Fibroblast of mammary gland (primary cell): Measurements from ENCODE around the gene CCS.

Experiments
- DNase-seq: peaks from one replicate; pipeline ENCODE4 v3.0.0-alpha.2; 2010; ENCODE audit warnings: low read depth
- H3K4me3 ChIP-seq: 2 replicates; pipeline ENCODE4 v1.5.1; 2011; ENCODE audit warnings: low read depth, mild to moderate bottlenecking, low read length, moderate library complexity; ENCODE audit not compliant: control insufficient read depth
- TF ChIP-seq, protein P1 (sequence below): conservative IDR thresholded peaks from 2 replicates; pipeline ENCODE4 v1.5.1; 2011; ENCODE audit warnings: low read depth, low read length, inconsistent platforms; ENCODE audit not compliant: control insufficient read depth, insufficient read depth

The CCS gene

DNA sequence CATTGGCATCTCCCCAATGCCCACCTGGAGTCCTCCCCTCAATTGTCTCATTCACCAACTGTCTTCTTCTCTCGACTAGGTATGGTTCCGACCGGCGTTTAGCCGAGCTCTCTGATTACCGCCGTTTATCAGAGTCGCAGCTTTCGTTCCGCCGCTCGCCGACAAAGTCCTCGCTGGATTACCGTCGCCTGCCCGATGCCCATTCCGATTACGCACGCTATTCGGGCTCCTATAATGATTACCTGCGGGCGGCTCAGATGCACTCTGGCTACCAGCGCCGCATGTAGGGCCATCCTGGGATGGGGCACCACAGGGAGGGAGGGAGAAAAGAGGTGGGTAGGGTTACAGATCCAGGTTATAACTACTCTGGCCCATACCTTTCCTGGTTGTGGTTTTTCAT, 33.4 kb downstream of the CCS start:
- DNase-seq, result no peak
- TF ChIP-seq, protein P1, sequence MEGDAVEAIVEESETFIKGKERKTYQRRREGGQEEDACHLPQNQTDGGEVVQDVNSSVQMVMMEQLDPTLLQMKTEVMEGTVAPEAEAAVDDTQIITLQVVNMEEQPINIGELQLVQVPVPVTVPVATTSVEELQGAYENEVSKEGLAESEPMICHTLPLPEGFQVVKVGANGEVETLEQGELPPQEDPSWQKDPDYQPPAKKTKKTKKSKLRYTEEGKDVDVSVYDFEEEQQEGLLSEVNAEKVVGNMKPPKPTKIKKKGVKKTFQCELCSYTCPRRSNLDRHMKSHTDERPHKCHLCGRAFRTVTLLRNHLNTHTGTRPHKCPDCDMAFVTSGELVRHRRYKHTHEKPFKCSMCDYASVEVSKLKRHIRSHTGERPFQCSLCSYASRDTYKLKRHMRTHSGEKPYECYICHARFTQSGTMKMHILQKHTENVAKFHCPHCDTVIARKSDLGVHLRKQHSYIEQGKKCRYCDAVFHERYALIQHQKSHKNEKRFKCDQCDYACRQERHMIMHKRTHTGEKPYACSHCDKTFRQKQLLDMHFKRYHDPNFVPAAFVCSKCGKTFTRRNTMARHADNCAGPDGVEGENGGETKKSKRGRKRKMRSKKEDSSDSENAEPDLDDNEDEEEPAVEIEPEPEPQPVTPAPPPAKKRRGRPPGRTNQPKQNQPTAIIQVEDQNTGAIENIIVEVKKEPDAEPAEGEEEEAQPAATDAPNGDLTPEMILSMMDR, result no peak
- H3K4me3 ChIP-seq, result no peak overlapping the region

DNA sequence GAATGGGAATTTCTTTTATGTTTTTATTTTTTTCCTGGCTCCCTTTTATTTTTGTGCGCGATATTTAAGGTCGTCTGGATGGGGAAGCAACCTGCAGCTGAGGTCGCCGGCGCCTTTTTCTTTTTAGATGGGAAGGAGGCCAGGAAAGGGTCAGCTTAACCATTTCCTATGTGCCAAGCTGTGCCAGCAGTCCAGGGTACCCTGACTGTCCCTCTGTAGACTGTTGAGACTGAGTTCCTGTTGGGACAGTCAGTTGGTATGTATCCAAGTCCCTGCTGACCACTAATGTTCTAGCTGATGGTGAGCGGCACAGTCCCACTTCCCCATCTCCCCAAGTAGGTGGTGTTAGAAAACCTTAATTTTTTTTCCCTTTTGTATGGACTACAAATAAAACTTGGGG, 33.9 kb downstream of the CCS start:
- TF ChIP-seq, protein P1, result no peak
- no peak overlapping the region for H3K4me3 ChIP-seq
- DNase-seq, result no peak

DNA sequence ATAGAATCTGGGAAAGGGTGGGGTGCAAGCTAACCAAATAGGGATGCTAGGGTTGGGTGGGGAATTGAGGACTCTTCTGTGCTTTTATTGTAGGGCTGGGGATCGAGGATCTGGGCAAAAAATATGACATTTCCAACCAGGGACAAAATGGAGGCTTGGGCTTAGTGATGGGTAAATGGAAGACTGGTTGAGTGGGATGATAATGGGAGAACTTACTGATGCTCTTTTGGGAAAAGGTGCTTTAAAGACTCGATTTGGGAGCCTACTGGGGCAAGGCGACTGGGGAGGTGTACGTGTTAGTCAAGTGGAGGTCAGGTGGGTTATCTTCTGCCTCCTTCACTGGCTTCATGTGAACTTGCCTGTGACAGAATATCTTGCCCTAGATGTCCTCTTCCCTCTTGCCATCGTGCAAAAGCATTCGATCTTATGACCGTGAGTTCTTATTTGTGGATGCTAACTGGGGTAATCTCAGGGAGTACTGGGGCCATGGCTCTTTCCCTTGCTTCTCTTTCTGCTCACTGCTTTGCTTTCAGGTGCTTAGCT, 35.1 kb downstream of the CCS start:
- TF ChIP-seq, protein P1, result no peak
- H3K4me3 ChIP-seq, result no peak overlapping the region
- DNase-seq, result no peak

GRCh38 chr11:66629356-66629755, 36.4 kb downstream of the CCS start:
- DNase-seq, result no peak
- H3K4me3 ChIP-seq, result no peak overlapping the region
- TF ChIP-seq, protein P1, result no peak

GRCh38 chr11:66631883-66632282, 38.9 kb downstream of the CCS start:
- no peak overlapping the region for H3K4me3 ChIP-seq
- DNase-seq, result no peak
- TF ChIP-seq, protein P1, result no peak

GRCh38 chr11:66632952-66633351, 40.0 kb downstream of the CCS start:
- DNase-seq, result no peak
- H3K4me3 ChIP-seq, result no peak overlapping the region
- TF ChIP-seq, protein P1, result no peak

- no peak overlapping the region for H3K4me3 ChIP-seq
- no peak for DNase-seq
- TF ChIP-seq, protein P1, result no peak
Measured at GRCh38 chr11:66636411-66636810, 43.4 kb downstream of the CCS start.
